Right atrium auricular region (tissue), 2 donors: Measurements from ENCODE around the gene IFNGR2. TPM values are rescaled to one million over a fixed set of nuclear protein-coding genes. Genes with fewer than 3 reads are reported as not detected.

ENCODE experiments used
- DNase-seq: peaks from one replicate; pipeline ENCODE4 v3.0.0-alpha.2; 2019; ENCODE audit warnings: low spot score
- H3K27ac ChIP-seq, 2 donors: fragments of 200-600 bp; sonication (generic); 1 replicate in 1 of 2; 2 replicates in 1 of 2; pipeline ENCODE4 v1.5.1; 2016 to 2019
- H3K27me3 ChIP-seq, 2 donors: fragments of 200-600 bp; sonication (generic); one replicate each; pipeline versions ENCODE4 v1.5.1 to v1.6.0; 2017 to 2019
- H3K36me3 ChIP-seq: fragments of 200-600 bp; sonication (generic); one replicate; pipeline ENCODE4 v1.5.1; 2016
- H3K4me1 ChIP-seq, 2 donors: fragments of 200-600 bp; sonication (generic); one replicate each; pipeline versions ENCODE4 v1.5.1 to v1.6.0; 2017 to 2019
- H3K4me3 ChIP-seq, 2 donors: fragments of 200-600 bp; sonication (generic); 1 replicate in 1 of 2; 2 replicates in 1 of 2; pipeline ENCODE4 v1.5.1; 2017 to 2019; ENCODE audit warnings: mild to moderate bottlenecking in 1 of 2, moderate library complexity in 1 of 2
- H3K9me3 ChIP-seq, 2 donors: fragments of 200-600 bp; sonication (generic); one replicate each; pipeline ENCODE4 v1.5.1; 2019
- total RNA-seq, 2 donors: library from RNA; depleted of rRNA; stranded (reverse); fragments of >200 nt; gene quantifications; one replicate each; pipeline ENCODE4 v1.1.0, GENCODE V29; 2016
- TF ChIP-seq, protein P1 (sequence below), 2 donors: fragments of 200-600 bp; sonication (generic); IDR thresholded peaks; one replicate each; pipeline ENCODE4 v1.5.1; 2019; ENCODE audit warnings: antibody characterized with exemption in 2 of 2

IFNGR2 gene
- total RNA-seq, 2 donors from 2014 or later = 40.2 to 47.3 TPM

DNA sequence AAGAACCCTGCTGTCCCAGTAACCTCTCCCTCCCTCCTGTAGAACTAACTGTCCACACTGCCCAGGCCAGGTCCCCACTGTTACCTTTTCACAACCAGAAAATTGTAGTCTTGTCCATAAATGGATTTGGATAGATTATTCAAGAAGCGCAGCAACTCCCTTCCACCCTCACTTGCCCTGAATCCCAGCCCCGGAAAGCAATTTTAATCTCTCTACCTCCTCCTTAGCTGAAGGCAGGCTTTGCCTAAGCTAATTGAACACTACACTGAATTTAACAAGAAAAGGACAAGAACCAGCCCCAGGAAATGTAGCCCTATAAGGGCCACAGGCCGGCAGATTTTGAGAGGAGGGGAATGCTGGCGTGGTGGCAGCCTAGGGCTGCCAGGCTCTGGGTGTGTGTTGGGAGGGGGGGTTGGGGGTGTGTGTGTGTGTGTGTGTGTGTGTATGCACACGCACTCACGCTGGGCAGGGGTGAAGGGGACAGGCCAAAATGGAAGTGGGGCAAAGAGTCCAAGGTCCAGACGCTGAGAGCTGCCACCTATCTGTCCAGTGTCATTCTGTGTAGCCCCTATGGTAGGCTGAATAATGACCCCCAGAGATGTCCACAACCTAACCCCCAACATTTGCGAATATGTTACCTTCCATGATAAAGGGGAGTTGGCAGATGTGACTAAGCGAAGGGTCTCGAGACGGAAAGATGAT lies 10.8 kb upstream of the IFNGR2 start:
- no peaks in the 10 kb centered on the region for H3K36me3 ChIP-seq
- no peak for DNase-seq
- no peak overlapping the region for H3K4me3 ChIP-seq
- peaks cover 0 to 4% of the 10 kb centered on the region in 2 donors for H3K4me1 ChIP-seq
- TF ChIP-seq, protein P1, sequence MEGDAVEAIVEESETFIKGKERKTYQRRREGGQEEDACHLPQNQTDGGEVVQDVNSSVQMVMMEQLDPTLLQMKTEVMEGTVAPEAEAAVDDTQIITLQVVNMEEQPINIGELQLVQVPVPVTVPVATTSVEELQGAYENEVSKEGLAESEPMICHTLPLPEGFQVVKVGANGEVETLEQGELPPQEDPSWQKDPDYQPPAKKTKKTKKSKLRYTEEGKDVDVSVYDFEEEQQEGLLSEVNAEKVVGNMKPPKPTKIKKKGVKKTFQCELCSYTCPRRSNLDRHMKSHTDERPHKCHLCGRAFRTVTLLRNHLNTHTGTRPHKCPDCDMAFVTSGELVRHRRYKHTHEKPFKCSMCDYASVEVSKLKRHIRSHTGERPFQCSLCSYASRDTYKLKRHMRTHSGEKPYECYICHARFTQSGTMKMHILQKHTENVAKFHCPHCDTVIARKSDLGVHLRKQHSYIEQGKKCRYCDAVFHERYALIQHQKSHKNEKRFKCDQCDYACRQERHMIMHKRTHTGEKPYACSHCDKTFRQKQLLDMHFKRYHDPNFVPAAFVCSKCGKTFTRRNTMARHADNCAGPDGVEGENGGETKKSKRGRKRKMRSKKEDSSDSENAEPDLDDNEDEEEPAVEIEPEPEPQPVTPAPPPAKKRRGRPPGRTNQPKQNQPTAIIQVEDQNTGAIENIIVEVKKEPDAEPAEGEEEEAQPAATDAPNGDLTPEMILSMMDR (IDR thresholded peaks at IDR 0.05) = no peak
- no peaks in the 10 kb centered on the region for H3K9me3 ChIP-seq
- H3K27ac ChIP-seq = no peak overlapping the region
- H3K27me3 ChIP-seq = no peaks in the 10 kb centered on the region

DNA sequence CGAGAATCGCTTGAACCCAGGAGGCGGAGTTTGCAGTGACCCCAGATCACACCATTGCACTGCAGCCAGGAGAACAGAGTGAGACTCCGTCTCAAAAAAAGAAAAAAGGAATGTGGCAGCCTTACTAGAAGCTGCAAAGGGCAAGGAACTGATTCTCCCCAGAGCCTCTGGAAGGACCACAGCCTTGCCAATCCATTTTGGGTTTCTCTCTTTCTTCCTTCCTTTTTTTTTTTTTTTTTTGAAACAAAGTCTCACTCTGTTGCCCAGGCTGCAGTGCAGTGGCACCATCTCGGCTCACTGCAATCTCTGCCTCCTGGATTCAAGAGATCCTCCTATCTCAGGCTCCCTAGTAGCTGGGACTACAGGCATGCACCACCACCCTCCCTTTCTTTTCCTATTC lies 9.9 kb upstream of the IFNGR2 start:
- TF ChIP-seq, protein P1 (IDR thresholded peaks at IDR 0.05) = no peak

DNA sequence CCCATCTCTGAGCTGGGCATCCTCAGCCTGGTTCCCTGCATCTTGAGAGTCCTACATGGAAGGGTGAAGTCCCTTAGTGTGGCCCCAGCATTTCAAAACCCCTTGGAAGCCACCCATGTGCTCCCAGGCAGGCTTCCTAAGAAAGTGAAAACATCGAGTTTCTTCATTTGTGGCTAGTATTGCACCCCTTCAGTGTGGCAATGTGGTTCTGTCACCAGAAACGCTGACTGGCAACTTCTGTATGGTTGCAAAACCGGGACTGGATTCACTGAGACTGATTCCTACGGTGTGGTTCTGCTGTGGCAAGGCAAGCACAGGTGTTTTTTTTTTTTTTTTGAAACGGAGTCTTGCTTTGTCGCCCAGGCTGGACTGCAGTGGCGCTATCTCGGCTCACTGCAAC lies 9.0 kb upstream of the IFNGR2 start:
- peaks cover 0 to 4% of the 10 kb centered on the region in 2 donors for H3K4me1 ChIP-seq
- H3K27me3 ChIP-seq = no peaks in the 10 kb centered on the region
- TF ChIP-seq, protein P1 (IDR thresholded peaks at IDR 0.05) = no peak
- no peaks in the 10 kb centered on the region for H3K9me3 ChIP-seq
- DNase-seq = no peak
- H3K4me3 ChIP-seq = no peak overlapping the region
- H3K27ac ChIP-seq = no peak overlapping the region
- no peaks in the 10 kb centered on the region for H3K36me3 ChIP-seq

More for the DNA sequence above, 9.9 kb upstream of the IFNGR2 start:
- Histone ChIP-seq H3K9me3 (no peaks in the 10 kb centered on the region), H3K4me3 (no peak overlapping the region), H3K4me1 (peaks cover 0 to 4% of the 10 kb centered on the region in 2 donors), H3K36me3 (no peaks in the 10 kb centered on the region), H3K27ac (no peak overlapping the region), H3K27me3 (no peaks in the 10 kb centered on the region)
- no peak for DNase-seq

DNA sequence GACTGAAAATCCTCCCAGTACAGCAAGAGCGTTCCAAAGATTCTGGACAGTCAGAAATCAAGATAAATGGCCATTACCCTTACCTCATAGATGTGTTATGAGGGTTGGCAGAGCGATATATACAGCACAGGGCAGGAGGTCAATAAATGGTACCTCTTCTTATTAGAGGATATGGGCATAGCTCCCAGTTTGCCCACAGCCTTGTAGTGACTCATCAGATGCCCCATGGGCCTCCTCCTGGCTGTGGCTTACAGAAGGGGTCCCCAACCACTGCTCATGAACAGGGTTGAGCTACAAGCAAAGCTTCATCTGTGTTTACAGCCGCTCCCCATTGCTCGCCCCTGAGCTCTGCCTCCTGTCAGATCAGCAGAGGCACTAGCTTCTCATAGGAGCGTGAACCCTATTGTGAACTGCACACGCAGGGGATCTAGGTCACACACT lies 7.3 kb upstream of the IFNGR2 start:
- Histone ChIP-seq H3K4me3 (no peak overlapping the region), H3K9me3 (no peaks in the 10 kb centered on the region), H3K27ac (no peak overlapping the region), H3K4me1 (peaks cover 0 to 4% of the 10 kb centered on the region in 2 donors), H3K27me3 (no peaks in the 10 kb centered on the region), H3K36me3 (no peaks in the 10 kb centered on the region)
- TF ChIP-seq, protein P1 (IDR thresholded peaks at IDR 0.05) = no peak
- DNase-seq = no peak

DNA sequence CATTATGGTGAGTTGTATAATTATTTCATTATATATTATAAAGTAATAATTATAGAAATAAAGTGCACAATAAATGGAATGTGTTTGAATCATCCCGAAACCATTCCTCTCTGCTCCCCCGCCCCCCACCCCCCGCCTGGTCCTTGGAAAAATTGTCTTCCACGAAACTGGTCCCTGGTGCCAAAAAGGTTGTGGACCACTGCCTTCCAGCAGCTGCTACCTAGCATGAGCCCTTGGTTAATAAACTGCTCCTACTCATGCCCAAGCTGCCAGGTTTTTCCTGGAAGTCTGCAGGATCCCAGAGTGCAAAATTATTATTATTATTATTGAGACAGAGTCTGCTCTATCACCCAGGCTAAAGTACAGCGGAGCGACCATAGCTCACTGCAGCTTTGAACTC lies 6.8 kb upstream of the IFNGR2 start:
- Histone ChIP-seq H3K4me1 (peaks cover 0 to 4% of the 10 kb centered on the region in 2 donors), H3K27ac (peak overlapping the region in 1 of 2 donors; percentile 14), H3K36me3 (no peaks in the 10 kb centered on the region), H3K9me3 (no peaks in the 10 kb centered on the region), H3K27me3 (no peaks in the 10 kb centered on the region), H3K4me3 (no peak overlapping the region)
- DNase-seq = no peak
- TF ChIP-seq, protein P1 (IDR thresholded peaks at IDR 0.05) = no peak

DNA sequence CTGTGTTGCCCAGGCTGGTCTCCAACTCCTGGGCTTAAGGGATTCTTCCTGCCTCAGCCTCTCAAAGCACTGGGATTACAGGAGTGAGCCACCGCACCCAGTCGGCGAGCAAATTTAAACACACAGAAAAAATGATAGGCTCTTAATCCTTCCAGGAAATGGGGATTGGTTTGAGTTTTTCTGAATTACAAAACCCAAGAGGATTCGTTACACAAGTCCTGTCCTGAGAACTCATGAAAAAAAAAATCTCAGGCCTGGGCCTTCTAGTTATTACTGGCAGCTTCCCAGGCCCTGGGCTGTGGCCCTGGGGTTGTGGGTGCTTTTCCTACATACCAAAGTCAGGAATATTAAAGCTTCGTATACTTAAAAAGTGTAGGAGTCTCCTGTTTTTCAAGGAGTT lies 6.3 kb upstream of the IFNGR2 start:
- TF ChIP-seq, protein P1 (IDR thresholded peaks at IDR 0.05) = no peak
- no peak for DNase-seq
- Histone ChIP-seq H3K4me3 (no peak overlapping the region), H3K4me1 (peaks cover 0 to 4% of the 10 kb centered on the region in 2 donors), H3K27me3 (no peaks in the 10 kb centered on the region), H3K9me3 (no peaks in the 10 kb centered on the region), H3K36me3 (no peaks in the 10 kb centered on the region), H3K27ac (peak overlapping the region; percentile 14 to 51)
